Activated CD8-positive, alpha-beta memory T cell treated with anti-CD3 and anti-CD28 coated beads, Interleukin-2, amount 50 U/mL, for 24 hours (primary cell): ENCODE data around the gene HOXC10.

ENCODE experiments used
- DNase-seq: peaks from one replicate; pipeline ENCODE4 v3.0.0-alpha.2; 2020; ENCODE audit errors: extremely low read depth

The HOXC10 gene

GRCh38 chr12:53977596-53978445, 7.1 kb upstream of the HOXC10 start:
- no peak for DNase-seq

DNA sequence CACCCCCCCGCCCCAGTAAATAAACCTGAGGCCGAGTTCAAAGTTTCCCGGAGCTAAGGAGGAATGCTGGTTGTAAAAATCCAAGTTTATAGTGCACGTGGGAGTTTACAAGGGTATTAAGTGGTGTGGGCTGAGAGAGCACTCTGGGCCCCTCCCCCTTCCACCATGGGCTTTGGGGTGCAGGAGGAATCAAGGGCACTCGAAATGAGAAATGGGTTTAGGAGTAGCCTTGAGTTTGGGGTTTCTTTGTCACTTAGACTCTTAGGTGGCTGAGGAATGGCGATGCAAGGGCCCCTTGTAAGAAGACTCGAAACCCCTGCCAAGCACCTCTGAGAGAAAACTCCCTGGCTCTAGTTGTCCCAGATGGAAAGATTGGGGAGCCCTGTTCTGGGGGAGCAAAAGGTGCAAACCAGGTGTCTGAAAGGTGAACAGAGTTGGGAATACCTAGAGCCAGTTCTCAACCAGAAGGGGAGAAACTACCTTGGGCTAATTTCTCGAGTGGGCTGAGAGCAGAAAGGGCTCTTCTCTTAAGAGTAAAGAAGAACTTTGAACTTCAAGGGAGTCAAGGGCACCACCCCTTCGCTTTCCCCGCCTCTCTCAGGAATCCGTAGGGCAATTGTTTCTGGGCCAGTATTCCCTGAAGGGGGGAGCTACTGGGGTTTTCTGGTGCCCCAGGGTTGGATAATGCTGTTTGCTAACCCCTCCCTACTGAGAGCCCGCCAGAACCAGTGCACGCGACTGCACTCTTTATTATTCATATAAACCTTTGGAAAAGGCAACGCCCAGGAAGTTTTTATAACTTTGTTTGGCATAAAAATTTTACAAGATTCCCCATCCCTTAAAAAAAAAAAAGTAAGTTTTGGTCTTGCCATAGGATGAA, 6.2 kb upstream of the HOXC10 start:
- DNase-seq: no peak

DNA sequence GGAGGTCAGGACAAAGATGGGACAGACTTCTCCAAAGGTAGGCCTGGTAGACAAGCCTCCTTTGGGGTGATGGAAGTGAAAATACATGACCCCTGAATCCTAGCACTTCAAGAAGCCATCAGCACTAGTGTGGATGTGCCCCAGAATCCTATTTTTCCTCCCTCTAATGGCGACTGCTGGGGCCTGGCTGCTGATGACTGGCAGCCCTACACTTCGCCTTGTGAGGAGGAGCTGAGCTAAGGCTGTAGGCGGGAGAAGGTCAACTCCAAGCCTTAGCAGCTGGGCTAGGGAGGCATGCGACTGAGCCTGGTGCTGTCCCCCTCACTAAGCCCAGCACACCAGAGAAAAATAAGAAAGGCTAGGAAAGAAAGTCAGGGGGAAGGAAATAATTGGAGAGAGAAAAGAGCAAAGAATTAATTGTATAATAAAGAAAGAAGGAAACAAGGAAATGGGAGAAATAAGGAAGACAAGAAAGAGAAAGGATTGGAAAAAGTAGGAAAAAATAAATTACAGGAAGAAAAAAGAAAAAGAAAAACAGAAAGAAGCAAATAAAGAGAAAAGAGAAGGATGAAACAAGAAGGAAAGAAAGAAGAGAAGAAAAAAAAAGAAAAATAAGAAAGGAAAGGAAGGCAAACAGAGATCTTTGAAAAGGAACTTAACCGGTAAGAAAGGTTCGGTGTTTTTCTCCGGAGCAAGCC, 4.7 kb upstream of the HOXC10 start:
- no peak for DNase-seq

GRCh38 chr12:53980802-53981496, 4.0 kb upstream of the HOXC10 start:
- no peak for DNase-seq

DNA sequence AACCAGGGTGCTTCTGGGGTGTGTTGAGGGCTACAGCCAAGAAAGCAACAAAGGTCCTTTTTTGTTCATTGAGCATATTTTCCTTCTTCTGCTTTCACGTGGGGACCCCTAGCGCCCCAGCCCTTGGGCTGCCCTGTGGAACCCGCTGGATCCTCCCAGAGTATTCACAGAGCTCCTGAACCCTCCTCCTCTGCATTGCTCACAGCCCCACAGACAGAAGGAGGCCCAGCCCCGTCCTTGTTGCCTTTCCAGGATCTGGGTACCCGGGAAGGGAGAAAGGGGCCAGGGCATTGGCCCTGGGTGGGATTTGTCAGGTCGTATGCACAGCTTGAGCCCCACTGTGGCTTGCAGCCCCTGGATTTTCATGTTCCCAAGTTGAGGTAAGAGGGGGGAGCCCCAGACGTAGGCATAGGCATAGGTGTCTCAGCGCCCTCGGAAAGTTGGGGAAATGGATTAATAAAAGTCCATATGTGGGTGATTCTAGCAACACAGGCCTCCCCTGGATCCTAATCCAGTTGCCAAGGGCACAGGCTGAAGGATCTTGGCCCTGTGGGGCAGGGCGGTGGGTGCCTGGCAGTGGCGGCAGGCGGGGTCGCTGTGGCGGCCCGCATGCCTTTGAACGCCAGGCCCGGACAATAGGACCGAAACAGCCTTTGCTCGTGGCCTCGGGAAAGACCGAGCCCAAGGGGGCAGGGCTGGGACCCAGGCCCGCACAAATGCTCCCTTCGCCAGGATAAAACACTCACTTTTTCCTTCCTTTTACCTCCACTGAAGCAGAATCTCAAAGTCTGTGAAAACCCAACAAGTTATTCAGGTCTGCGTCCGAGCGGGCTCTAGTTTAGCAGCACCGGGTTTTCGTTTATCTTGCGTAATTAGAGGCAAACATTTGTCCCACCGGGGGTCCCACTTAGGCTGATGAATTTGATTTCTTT, 3.0 kb upstream of the HOXC10 start:
- DNase-seq: no peak

DNA sequence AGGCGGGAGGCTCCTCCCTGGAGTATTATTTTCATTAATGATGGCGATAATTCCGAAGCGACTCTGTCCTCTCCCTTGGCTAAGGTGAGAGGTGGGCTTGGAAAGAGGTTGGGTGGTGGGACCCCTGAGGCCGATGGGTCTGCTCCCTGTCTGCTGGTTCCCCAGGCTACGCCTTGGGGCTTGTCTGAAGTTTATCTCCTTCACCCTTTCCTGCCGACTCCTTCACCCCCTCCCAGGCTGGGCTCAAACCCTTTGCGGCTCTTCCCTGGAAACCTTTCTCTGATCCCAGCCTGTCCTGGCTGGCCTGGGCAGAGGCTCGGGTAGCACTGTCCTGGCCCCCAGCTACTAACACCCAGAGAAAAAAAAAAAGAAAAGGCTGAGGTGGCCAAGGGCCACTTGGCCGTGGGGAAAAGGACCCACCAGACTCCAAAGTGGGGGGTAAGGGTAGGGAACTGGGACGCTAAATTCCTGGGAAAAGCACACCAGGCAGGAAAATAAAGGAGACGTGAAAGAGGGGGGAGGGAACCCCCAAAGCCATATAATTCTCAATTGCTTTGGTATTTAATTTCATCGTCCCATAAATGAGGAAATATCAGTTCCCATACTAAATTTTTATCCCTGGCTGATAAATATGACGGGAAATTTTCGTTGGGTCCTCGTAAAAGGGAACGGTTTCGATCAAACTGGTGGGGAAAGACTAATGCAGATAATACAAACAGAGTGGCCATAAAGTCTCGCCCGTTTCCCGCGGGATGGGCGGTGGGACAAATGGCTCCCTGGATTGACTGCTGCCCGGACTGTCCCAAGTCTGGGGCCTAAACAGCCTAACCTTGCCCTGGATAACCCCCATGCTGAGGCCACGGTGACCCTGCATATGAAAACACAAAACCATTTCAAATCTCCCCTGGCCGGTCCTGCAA, 2.0 kb upstream of the HOXC10 start:
- no peak for DNase-seq

GRCh38 chr12:53983568-53983949, 1.4 kb upstream of the HOXC10 start:
- DNase-seq: no peak

DNA sequence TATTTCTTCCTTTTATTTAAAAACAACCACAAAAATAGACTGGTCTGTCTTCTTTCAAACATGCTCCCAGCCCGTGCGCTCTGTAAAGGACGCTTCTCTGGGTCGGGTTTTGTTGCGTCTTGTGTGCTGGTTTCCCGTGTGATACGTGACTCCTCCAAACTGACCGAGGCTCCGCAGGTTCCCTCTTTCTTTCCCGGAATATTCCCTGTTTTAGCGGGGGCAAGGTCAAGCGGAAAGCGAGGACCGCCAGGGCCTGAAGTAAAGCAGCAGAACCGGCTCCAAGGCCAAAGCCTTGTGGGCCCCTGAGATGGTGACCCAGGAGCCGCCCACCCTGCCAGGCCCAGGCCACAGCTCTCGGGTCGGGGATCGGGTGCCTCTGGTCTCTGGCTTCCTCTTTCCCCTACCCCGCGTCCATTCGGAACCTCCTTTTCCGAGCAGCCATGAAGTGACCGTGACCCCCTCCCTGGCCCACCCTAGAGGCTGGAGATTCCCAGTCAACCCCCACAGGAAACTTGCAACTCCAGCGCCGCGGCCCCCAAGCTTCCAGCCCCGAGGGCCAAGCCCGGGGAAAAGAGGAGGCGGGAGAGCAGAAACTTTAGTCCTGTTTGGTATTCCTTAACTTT, 885 bp upstream of the HOXC10 start:
- no peak for DNase-seq

GRCh38 chr12:53985692-53985993, 697 bp downstream of the HOXC10 start:
- no peak for DNase-seq

- DNase-seq: no peak
These were observed 1.2 kb downstream of the HOXC10 start for GRCh38 chr12:53985994-53986685.

- no peak for DNase-seq
These were observed 1.9 kb downstream of the HOXC10 start for GRCh38 chr12:53986686-53987483.

DNA sequence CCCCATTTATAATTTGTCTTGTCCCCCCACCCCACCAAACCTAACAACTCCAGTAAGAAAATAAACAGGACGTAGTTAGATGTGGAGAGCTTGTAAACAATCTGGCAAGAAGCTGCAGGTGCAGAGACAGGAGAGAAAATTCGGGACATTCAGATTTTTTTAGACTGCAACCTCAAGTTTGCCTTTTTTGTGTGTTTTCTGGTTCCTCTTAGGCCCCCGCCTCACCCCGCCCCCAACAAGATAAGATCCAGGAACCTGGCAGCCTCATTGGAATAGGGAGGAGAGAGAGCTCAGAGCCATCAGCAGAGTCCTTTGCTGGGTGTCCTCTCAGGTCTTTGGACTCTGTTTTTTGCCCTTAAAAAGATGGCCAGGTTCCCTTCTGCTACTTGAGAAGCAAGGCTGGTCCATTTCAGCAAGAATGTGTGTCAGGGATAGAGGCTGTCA, 2.9 kb downstream of the HOXC10 start:
- no peak for DNase-seq

GRCh38 chr12:53988541-53989226, 3.7 kb downstream of the HOXC10 start:
- no peak for DNase-seq

DNA sequence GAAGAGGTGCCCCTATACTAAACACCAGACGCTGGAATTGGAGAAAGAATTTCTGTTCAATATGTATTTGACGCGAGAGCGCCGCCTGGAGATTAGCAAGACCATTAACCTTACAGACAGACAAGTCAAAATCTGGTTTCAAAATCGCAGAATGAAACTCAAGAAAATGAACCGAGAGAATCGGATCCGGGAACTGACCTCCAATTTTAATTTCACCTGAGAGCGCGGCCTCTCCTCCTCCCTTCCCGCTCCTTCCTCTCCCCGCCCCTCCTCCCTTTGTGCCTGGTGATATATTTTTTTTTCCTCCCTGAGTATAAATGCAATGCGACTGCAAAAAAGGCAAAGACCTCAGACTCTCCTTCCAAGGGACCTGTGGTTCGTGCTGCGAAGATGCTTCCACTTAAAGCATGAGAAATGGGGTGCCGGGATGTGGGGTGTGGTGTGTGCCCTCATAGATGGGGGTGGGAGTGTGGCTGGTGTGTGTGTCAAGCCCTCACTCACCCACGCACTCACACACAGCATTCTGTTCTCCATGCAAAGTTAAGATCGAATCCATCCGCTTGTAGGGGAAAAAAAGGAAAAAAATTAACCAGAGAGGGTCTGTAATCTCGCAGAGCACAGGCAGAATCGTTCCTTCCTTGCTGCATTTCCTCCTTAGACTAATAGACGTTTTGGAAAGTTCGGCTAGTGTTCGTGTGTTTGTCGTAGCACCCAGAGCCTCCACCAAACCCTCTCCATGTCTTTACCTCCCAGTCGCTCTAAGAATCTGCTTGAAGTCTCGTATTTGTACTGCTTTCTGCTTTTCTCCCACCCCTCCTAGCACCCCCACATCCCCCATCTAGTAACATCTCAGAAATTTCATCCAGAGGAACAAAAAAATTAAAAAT, 4.5 kb downstream of the HOXC10 start:
- no peak for DNase-seq

GRCh38 chr12:53990311-53991076, 5.5 kb downstream of the HOXC10 start:
- DNase-seq: no peak
